HEK293 (cell line): ENCODE results near the gene NLRP11.

ENCODE experiments used
- AEBP2 ChIP-seq: fragments of 450-650 bp; formaldehyde crosslinking; IDR thresholded peaks from 2 replicates; pipeline ENCODE4 v1.5.1; 2016; ENCODE audit warnings: missing biosample characterization, missing genetic modification characterization, borderline replicate concordance
- KLF8 ChIP-seq: fragments of 450-650 bp; formaldehyde crosslinking; IDR thresholded peaks from 2 replicates; pipeline ENCODE4 v1.5.1; 2016; ENCODE audit warnings: missing biosample characterization, missing genetic modification characterization
- SCRT2 ChIP-seq: fragments of 450-650 bp; formaldehyde crosslinking; IDR thresholded peaks from 2 replicates; pipeline ENCODE4 v1.5.1; 2016; ENCODE audit warnings: missing biosample characterization, missing genetic modification characterization
- ZBTB1 ChIP-seq: fragments of 450-650 bp; formaldehyde crosslinking; IDR thresholded peaks from 2 replicates; pipeline ENCODE4 v1.5.1; 2016; ENCODE audit warnings: missing biosample characterization, missing genetic modification characterization
- ZNF10 ChIP-seq: fragments of 450-650 bp; formaldehyde crosslinking; IDR thresholded peaks from 2 replicates; pipeline ENCODE4 v1.5.1; 2017; ENCODE audit warnings: missing biosample characterization, missing genetic modification characterization

NLRP11 gene

GRCh38 chr19:55738302-55738701 lies 93.5 kb downstream of the NLRP11 start, which contains the start of gene NLRP9 (continued):
- no peak for TF ChIP-seq ZNF10 (tag by site-specific recombination)
- no peak for TF ChIP-seq AEBP2
- no peak for TF ChIP-seq SCRT2
- TF ChIP-seq KLF8 (tag by site-specific recombination) = no peak
- TF ChIP-seq ZBTB1 = no peak
